ENCODE results near the gene ZNF654.

The ZNF654 gene

GRCh38 chr3:88034491-88035275 lies 24.4 kb upstream of the ZNF654 start:
- DNase-seq: no peak

GRCh38 chr3:88036221-88036620 lies 22.8 kb upstream of the ZNF654 start:
- no peaks in the 10 kb centered on the region; the same call in 1 of the 2 replicates for H3K4me1 ChIP-seq
- TF ChIP-seq CTCF (IDR thresholded peaks at IDR 0.05; ENCODE audit: low read depth, low read length): no peak
- no peak for DNase-seq
- no peaks in the 10 kb centered on the region for H3K27me3 ChIP-seq
- H3K36me3 ChIP-seq: no peaks in the 10 kb centered on the region
- H3K9me3 ChIP-seq: no peaks in the 10 kb centered on the region
- H3K4me3 ChIP-seq (ENCODE audit: low read depth, low read length): no peak overlapping the region

More at GRCh38 chr3:88034491-88035275, 24.4 kb upstream of the ZNF654 start:
- no peaks in the 10 kb centered on the region for H3K9me3 ChIP-seq
- no peaks in the 10 kb centered on the region for H3K27me3 ChIP-seq
- TF ChIP-seq CTCF (IDR thresholded peaks at IDR 0.05; ENCODE audit: low read depth, low read length): no peak
- H3K4me1 ChIP-seq: no peaks in the 10 kb centered on the region; the same call in 1 of the 2 replicates
- no peak overlapping the region for H3K4me3 ChIP-seq (ENCODE audit: low read depth, low read length)
- no peaks in the 10 kb centered on the region for H3K36me3 ChIP-seq

- no peaks in the 10 kb centered on the region for H3K36me3 ChIP-seq
- H3K4me3 ChIP-seq (ENCODE audit: low read depth, low read length): no peak overlapping the region
- H3K27me3 ChIP-seq: no peaks in the 10 kb centered on the region
- no peaks in the 10 kb centered on the region for H3K4me1 ChIP-seq
- H3K9me3 ChIP-seq: no peaks in the 10 kb centered on the region
- DNase-seq: no peak
- TF ChIP-seq CTCF (IDR thresholded peaks at IDR 0.05; ENCODE audit: low read depth, low read length): no peak
These were observed 20.5 kb upstream of the ZNF654 start for GRCh38 chr3:88038566-88038965.

- Histone ChIP-seq H3K27me3 (no peaks in the 10 kb centered on the region), H3K4me3 (ENCODE audit: low read depth, low read length) (no peak overlapping the region), H3K4me1 (no peaks in the 10 kb centered on the region), H3K36me3 (no peaks in the 10 kb centered on the region), H3K9me3 (no peaks in the 10 kb centered on the region)
- DNase-seq: no peak
- TF ChIP-seq CTCF (IDR thresholded peaks at IDR 0.05; ENCODE audit: low read depth, low read length): no peak
These were observed 18.5 kb upstream of the ZNF654 start for GRCh38 chr3:88040529-88040928.

- Histone ChIP-seq H3K4me3 (ENCODE audit: low read depth, low read length) (no peak overlapping the region), H3K36me3 (no peaks in the 10 kb centered on the region), H3K9me3 (no peaks in the 10 kb centered on the region), H3K27me3 (no peaks in the 10 kb centered on the region), H3K4me1 (no peaks in the 10 kb centered on the region)
- no peak; the same call in 1 of the 2 replicates for TF ChIP-seq CTCF (IDR thresholded peaks at IDR 0.05; ENCODE audit: low read depth, low read length)
- no peak for DNase-seq
These were observed 18.1 kb upstream of the ZNF654 start for GRCh38 chr3:88041005-88041404.

GRCh38 chr3:88044411-88044810 lies 14.6 kb upstream of the ZNF654 start:
- DNase-seq: no peak
- no peaks in the 10 kb centered on the region for H3K27me3 ChIP-seq
- H3K9me3 ChIP-seq: no peaks in the 10 kb centered on the region
- no peaks in the 10 kb centered on the region for H3K4me1 ChIP-seq
- no peak for TF ChIP-seq CTCF (IDR thresholded peaks at IDR 0.05; ENCODE audit: low read depth, low read length)
- no peak overlapping the region for H3K4me3 ChIP-seq (ENCODE audit: low read depth, low read length)
- no peaks in the 10 kb centered on the region for H3K36me3 ChIP-seq
